K562 (cell line): Measurements from ENCODE around the gene MFNG. TPM values are rescaled to one million over a fixed set of nuclear protein-coding genes. Genes with fewer than 3 reads are reported as not detected.

ENCODE experiments used
- ATAC-seq: fragments of 200-7000 bp; cut with Tn5 transposase; 3 replicates; pipeline ENCODE4 v1.9.1; 2020; ENCODE audit warnings: moderate library complexity
- BruUV-seq: library from RNA; stranded (reverse); fragments of 400-500 nt; replicated peaks from 2 replicates; lab custom pipeline; 2021; lab: Mats Ljungman, UMichigan
- CTCF ChIA-PET: fragments of 300-600 bp; formaldehyde crosslinking; extraction: SDS; loops from one replicate; lab custom pipeline; 2021; ENCODE audit warnings: low intra/inter-chr PET ratio; lab: Yijun Ruan, JAX
- POLR2A ChIA-PET: fragments of 300-600, 350-650 bp; sonication (Branson Sonifier 250); formaldehyde crosslinking; extraction: SDS; loops from one replicate; lab custom pipeline; 2021; ENCODE audit warnings: antibody characterized with exemption, inconsistent platforms; lab: Yijun Ruan, JAX
- DNase-seq, 4 experiments: peaks; one replicate each; pipeline versions ENCODE4 v3.0.0 to v3.0.0-alpha.2; 2011 to 2018; ENCODE audit warnings: low spot score in 3 of 4, mixed read lengths in 3 of 4; ENCODE audit errors: extremely low read depth in 1 of 4
- FAIRE-seq: peaks from 2 replicates; lab custom pipeline; 2011; peaks lifted over from hg19 to GRCh38; lab: Jason Lieb, UNC
- H2AFZ ChIP-seq: 2 replicates; pipeline ENCODE4 v1.6.0; 2011; ENCODE audit warnings: low read depth, low read length, control low read depth, inconsistent platforms
- H3K27ac ChIP-seq: fragments of 200-600 bp; 3 replicates; pipeline ENCODE4 v1.8.0; 2011; ENCODE audit warnings: low read depth, mild to moderate bottlenecking, control low read depth, inconsistent platforms, low read length, moderate library complexity, mixed read lengths; ENCODE audit errors: extremely low read depth
- H3K27me3 ChIP-seq, 2 experiments: fragments of 300-600 bp in 1 of 2; 2 replicates in 1 of 2; 3 replicates in 1 of 2; pipeline versions ENCODE4 v1.6.0 to v1.8.0; 2011; ENCODE audit warnings: inconsistent platforms in 2 of 2, low read length in 2 of 2, mild to moderate bottlenecking in 1 of 2, mixed read lengths in 1 of 2, moderate library complexity in 1 of 2; ENCODE audit not compliant: control insufficient read depth in 2 of 2, insufficient read depth in 2 of 2
- H3K36me3 ChIP-seq: fragments of 300-600 bp; 3 replicates; pipeline ENCODE4 v1.8.0; 2011; ENCODE audit warnings: mild to moderate bottlenecking, low read length, inconsistent platforms; ENCODE audit not compliant: control insufficient read depth, insufficient read depth
- H3K4me1 ChIP-seq, 2 experiments: fragments of 200-600 bp in 1 of 2; replicated peaks in 1 of 2; 2 replicates in 1 of 2; 3 replicates in 1 of 2; pipeline versions ENCODE4 v1.5.1 to v1.8.0; 2011; ENCODE audit warnings: inconsistent platforms in 2 of 2, low read length in 2 of 2, mild to moderate bottlenecking in 1 of 2, mixed read lengths in 1 of 2, moderate library complexity in 1 of 2; ENCODE audit not compliant: control insufficient read depth in 2 of 2, insufficient read depth in 2 of 2
- H3K4me2 ChIP-seq: 2 replicates; pipeline ENCODE4 v1.6.1; 2011; ENCODE audit warnings: low read length, control low read depth, inconsistent platforms, mixed read lengths; ENCODE audit not compliant: insufficient read depth
- H3K4me3 ChIP-seq: fragments of 200-600 bp; sonication (generic), shearing (Covaris generic); 2 replicates; pipeline ENCODE4 v1.5.1; 2016; ENCODE audit warnings: control low read depth, inconsistent platforms
- H3K79me2 ChIP-seq: fragments of 200-600 bp; 3 replicates; pipeline ENCODE4 v1.8.0; 2011; ENCODE audit warnings: low read length, inconsistent platforms; ENCODE audit not compliant: control insufficient read depth, insufficient read depth
- H3K9ac ChIP-seq, 2 experiments: 2 replicates each; pipeline versions ENCODE4 v1.6.0 to v1.6.1; 2011; ENCODE audit warnings: low read depth in 2 of 2, low read length in 2 of 2, control low read depth in 1 of 2, inconsistent platforms in 1 of 2, mild to moderate bottlenecking in 1 of 2, mixed read lengths in 1 of 2; ENCODE audit not compliant: insufficient read depth in 1 of 2
- H3K9me1 ChIP-seq: one replicate; pipeline ENCODE4 v1.6.0; 2011; ENCODE audit warnings: inconsistent platforms, mild to moderate bottlenecking, low read length, moderate library complexity; ENCODE audit not compliant: control insufficient read depth, insufficient read depth
- H3K9me3 ChIP-seq: replicated peaks from 2 replicates; pipeline ENCODE4 v1.5.1; 2011; ENCODE audit warnings: low read depth, low read length, inconsistent platforms; ENCODE audit not compliant: control insufficient read depth, insufficient read depth
- H4K20me1 ChIP-seq: replicated peaks from 2 replicates; pipeline ENCODE4 v1.6.1; 2011; ENCODE audit warnings: low read length, inconsistent platforms, mixed read lengths; ENCODE audit not compliant: control insufficient read depth, insufficient read depth
- E2F3 ChIP-seq: fragments of 250-450 bp; sonication (Bioruptor Pico); IDR thresholded peaks from 2 replicates; pipeline ENCODE4 v1.4.0; 2020; ENCODE audit warnings: mild to moderate bottlenecking
- MEF2D ChIP-seq: conservative IDR thresholded peaks from 2 replicates; pipeline ENCODE4 v1.6.1; 2016; ENCODE audit warnings: low read depth, missing genetic modification characterization, missing compliant biosample characterization
- ZNF76 ChIP-seq: fragments of 250-450 bp; sonication (Bioruptor Pico); IDR thresholded peaks from 2 replicates; pipeline ENCODE4 v1.4.0; 2020; ENCODE audit warnings: mild to moderate bottlenecking, moderate library complexity, borderline replicate concordance
- WGBS: fragments of 100-300 bp; shearing (Covaris generic); methylation state at CpG from one replicate; pipeline ENCODE4 v1.1.6; 2016; ENCODE audit warnings: low coverage, mixed read lengths; ENCODE audit not compliant: insufficient coverage; ENCODE audit errors: missing lambda C conversion rate; 5-methylcytosine and 5-hydroxymethylcytosine counted together
- in situ Hi-C: fragments of 300-500 bp; cut with MboI; formaldehyde crosslinking; loops from 4 replicates; pipeline ENCODE4 v1.15.0; 2018; ENCODE audit warnings: inconsistent platforms, mixed read lengths
- intact Hi-C: fragments of 100-400 bp; cut with micrococcal nuclease; formaldehyde crosslinking; loops from 2 replicates; pipeline ENCODE4 v1.14.2; 2022
- polyA plus RNA-seq, 8 experiments: library from polyadenylated mRNA; depleted of rRNA in 4 of 8; stranded (reverse) in 5 of 8; unstranded in 3 of 8; fragments of >200 nt; fragmentation: Nextera tagmentation in 2 of 8; fragmentation: Illumina TruSeq in 1 of 8; extraction: Ambion mirVana in 2 of 8; extraction: Trizol in 1 of 8; gene quantifications; 2 replicates each; pipeline versions ENCODE4 v1.2.1 to v1.2.3, GENCODE V29; 2011 to 2014; ENCODE audit warnings: inconsistent platforms in 1 of 8, missing spikeins in 1 of 8
- total RNA-seq, 7 experiments: library from RNA; depleted of rRNA in 6 of 7; stranded (reverse); fragments of >200 nt in 6 of 7; fragmentation: Illumina TruSeq in 2 of 7; extraction: Trizol in 2 of 7; gene quantifications; 2 replicates each; pipeline versions ENCODE4 v1.2.1 to v1.2.3, GENCODE V29; 2011 to 2021; ENCODE audit warnings: low replicate concordance in 1 of 7
- TF ChIP-seq, protein P1 (sequence below): fragments of 250-450 bp; sonication (Bioruptor Pico); IDR thresholded peaks from 2 replicates; pipeline ENCODE4 v1.4.0; 2020

MFNG gene
- total and polyA plus RNA-seq, 9 of the 15 experiments (the other 6 are each of a cell fraction or from before 2014, with no cell fraction given) = 0.13 to 0.73 (median 0.38) TPM; not detected in 4

DNA sequence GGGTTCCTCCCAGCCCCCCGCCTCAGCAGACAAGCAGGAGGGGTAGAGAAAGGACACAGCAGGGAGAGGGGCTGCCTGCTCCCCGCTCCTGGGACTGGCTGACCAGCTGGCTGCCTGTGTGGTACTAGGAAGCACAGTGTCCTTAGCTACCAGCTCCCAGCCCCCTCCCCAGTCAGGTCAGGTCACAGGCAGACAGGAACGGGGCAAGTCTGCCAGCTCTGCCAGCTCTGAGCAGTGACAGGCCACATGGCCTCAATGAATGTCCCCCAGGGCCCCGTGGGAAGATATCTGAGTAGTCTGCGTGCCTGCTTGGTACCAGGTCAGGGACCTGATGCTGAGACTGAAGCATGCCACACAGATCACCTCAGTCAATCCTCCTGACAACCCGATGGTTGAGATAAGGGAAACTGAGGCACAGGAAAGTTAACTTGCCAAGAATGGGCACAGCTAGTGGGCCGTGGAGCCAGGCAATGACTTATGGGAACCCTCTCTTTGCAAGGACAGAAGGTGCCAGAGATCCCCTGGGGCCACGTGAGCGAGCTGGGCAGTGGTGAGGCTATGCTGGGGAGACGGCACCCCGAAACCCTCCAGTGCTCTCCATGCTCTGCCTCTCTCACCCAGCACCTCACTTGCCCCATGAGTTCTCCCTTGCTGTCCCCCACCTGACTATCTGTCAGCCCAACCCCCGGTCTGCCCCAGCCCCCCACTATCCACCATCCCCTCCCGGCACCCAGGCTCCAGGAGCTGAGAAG, 13.8 kb upstream of the MFNG start:
- Histone ChIP-seq H3K9ac (no peak overlapping the region), H2AFZ (no peak overlapping the region), H3K27ac (no peak overlapping the region), H3K79me2 (no peaks in the 10 kb centered on the region), H3K4me1 (peaks cover 15 to 39% of the 10 kb centered on the region in 2 experiments), H3K4me2 (no peak overlapping the region), H3K36me3 (0 out of 3 replicates have a peak, but pooled peaks cover 5% of the 10 kb centered on the region), H3K4me3 (no peak overlapping the region), H3K9me1 (no peaks in the 10 kb centered on the region), H3K9me3 (no peaks in the 10 kb centered on the region), H4K20me1 (no peaks in the 10 kb centered on the region), H3K27me3 (no peaks in the 10 kb centered on the region)
- no peak for ATAC-seq
- BruUV-seq = no TSS peak
- no peak for FAIRE-seq
- TF ChIP-seq E2F3 (CRISPR knock-in tag) (no peak), MEF2D (tag) (no peak), ZNF76 (CRISPR knock-in tag) (no peak)
- TF ChIP-seq, protein P1, sequence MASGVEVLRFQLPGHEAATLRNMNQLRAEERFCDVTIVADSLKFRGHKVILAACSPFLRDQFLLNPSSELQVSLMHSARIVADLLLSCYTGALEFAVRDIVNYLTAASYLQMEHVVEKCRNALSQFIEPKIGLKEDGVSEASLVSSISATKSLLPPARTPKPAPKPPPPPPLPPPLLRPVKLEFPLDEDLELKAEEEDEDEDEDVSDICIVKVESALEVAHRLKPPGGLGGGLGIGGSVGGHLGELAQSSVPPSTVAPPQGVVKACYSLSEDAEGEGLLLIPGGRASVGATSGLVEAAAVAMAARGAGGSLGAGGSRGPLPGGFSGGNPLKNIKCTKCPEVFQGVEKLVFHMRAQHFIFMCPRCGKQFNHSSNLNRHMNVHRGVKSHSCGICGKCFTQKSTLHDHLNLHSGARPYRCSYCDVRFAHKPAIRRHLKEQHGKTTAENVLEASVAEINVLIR (CRISPR knock-in tag) = no peak
- CTCF ChIA-PET = no interaction called here
- no peak for DNase-seq
- intact Hi-C loops = no loop called here
- in situ Hi-C loops = no loop called here
- POLR2A ChIA-PET = interaction anchor here (0.6 kb wide), 1 partner anchor 113 kb away, joined by 4 read pairs; no protein-coding TSS in a partner anchor
- WGBS = 66% methylated on average over 6 of the region's 13 CpGs
